HG02798 (cell line): Measurements from ENCODE around the gene RNU2-1.
A peak's percentile ranks its signal among the peaks of the same experiment; 100 is the strongest.
"Not testable (repeated sequence)": the region's sequence is repeated elsewhere in the genome, so short reads cannot be mapped to it uniquely, and the experiment has no call there.

ENCODE experiments used
- ATAC-seq: cut with Tn5 transposase; IDR thresholded peaks from one replicate; pipeline ENCODE4 v1.9.1; 2021; ENCODE audit warnings: mild to moderate bottlenecking; ENCODE audit not compliant: unreplicated experiment, poor library complexity

The RNU2-1 gene

DNA sequence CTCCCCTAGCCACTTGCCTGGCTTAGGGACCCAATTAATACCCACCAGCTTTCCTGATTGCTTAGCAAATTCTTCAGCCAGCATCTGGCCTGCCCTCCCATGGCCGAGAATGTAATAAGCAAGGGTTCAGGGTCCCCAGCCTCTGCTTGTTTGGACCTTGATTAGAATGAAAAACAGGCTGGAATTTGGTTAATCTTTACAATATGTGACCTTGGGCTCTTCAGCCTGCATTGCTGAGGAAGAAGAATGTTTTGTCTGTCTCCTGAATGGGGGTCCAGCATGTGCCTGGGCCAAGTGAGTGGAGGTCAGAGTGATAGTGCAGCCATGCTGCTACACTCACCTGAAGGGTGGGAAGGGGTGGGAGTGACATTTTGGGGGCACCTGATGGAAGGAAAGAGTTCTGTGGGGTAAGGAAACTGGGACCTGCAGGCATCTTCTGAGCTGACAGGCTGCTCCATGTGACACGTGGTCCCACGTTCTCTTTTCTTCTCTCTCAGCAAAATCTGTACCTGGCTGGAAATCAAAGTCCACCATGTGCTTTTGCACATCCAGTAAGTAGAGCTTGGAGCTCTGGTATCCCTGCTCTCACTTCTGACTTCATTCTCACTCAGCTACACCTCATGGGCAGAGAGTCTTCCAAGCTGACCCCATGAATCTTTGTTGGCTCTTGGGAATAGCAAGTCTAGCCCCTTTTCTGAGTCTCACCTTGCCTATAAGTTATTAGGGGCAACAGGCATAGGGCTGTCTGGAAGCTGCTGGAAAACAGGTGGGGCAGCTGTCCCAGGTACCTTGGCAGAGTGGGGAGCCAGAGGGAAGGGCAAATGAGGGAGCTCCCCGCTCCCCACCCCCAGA, 16.8 kb downstream of the RNU2-1 start:
- no peak for ATAC-seq

- ATAC-seq, result no peak
These were observed 17.4 kb downstream of the RNU2-1 start for GRCh38 chr17:43216369-43216761.

DNA sequence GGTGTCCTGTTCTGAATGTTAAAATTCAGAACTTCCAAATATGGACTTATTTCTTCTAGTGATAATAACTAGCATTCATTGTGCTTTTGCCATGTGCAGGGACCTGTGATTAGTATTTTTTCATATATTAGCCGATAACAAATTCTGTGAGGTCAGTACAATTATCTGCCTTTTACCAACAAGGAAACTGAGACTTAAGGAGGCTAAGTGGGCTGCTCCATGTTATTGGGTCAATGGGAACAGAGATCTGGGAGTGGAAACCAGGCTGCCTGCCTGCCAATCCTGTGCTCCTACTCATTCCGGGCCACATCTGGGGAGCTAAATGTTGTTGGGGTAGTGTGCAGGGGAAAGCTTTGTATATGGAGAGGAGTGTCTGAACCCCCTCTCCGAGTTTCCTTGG, 18.4 kb downstream of the RNU2-1 start:
- no peak for ATAC-seq

DNA sequence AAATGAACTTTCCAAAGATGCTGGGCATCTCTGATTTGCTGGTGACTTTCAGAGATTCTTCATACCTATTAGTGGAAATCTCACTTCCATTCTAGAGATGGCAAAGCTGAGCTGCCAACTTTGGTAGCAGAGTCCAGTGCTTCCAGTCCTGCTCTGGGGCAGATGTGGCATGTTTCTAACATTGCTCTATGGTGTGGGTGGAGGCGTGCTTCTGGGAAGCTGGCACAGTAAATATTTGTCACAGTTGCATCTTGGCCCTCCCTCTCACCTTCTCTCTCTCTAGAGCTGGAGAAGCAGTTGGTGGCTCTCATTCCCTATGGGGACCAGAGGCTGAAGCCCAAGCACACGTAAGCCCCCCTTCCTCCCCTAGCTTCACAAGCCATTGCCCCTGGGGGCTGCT, 20.2 kb downstream of the RNU2-1 start:
- no peak for ATAC-seq

DNA sequence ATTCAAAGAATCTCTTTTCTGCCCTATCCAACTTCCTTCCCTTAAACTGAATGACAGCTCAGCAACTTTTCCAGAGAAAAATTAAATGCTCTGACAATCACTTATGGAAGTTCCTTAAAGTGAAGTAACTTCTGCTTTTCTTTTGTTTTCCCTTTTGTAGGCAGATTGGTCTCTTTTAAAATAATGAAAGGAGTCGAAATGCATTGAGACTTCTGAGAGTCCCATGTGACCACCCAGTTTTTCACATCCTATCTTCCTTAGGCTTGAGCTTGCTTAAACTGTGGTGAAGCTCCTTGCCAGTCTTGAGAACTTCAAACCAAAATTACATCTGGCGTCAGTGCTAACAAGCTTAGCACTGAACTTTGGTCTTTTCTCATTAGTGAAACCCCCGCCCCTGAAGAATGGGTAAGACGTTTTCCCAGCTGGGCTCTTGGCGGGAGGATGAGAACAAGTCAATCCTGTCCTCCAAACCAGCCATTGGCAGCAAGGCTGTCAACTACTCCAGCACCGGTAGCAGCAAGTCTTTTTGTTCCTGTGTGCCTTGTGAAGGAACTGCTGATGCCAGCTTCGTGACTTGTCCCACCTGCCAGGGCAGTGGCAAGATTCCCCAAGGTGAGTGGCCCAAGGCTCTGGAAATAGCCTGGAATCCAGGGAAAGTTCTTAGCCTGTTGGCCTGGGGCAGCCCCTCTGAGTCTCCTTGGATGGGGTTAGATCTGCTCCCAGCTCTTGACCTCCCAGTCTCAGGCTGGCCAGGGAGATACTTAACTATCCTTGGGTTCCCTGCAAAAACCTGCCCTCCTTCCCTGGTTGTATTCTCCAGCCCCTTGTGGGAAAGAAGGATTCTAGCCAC, 20.9 kb downstream of the RNU2-1 start:
- no peak for ATAC-seq

DNA sequence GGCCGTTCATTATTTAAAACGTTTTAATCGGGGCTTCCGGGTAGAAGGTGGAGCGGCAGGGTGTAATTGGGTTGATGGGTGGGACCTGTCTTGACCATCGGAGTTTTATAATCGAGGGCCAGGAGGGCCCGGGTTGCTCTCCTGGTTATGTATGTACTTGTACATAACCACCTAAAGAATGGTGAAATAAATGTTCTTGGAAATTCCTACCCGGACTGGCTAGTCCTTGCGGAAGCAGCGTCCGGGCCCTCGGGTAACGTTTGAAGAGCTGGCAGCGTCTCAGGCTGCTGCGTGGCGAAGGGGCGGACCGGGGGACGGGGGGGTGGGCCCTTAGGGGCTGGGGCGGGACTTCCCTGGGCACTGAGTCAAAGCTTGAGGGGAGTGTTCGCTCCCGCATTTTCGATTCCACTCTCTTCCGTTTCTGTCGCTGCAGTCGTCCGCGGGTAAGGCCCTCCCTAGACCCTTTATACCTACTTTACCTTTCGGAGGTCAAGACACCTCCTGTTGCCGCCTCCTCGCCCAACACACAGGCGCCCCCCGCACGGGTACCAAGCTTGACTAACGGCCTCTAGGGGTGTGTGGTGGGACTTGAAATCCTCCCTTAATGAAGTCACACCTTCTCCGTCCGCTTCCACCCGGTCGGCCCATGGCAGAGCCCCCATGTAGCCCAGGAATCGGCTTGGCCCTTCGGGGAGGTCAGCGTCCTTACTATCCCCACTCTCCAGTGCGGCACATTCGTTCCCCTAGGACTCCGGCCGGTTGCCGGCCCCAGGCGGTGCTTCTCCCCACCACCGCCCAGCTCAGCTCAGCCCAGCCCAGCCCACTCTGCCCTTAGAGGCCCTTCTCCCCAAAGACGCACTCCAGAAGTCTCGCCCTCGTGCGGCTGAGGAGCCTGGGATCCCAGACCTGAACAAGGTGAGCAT, 22.0 kb downstream of the RNU2-1 start, which contains the start of gene TMEM106A:
TMEM106A (plus strand) TSS at position 396 of the 923 bp plus-strand sequence. CDS start 1,167 bp downstream, outside the sequence.
- peak; percentile 77 for ATAC-seq

DNA sequence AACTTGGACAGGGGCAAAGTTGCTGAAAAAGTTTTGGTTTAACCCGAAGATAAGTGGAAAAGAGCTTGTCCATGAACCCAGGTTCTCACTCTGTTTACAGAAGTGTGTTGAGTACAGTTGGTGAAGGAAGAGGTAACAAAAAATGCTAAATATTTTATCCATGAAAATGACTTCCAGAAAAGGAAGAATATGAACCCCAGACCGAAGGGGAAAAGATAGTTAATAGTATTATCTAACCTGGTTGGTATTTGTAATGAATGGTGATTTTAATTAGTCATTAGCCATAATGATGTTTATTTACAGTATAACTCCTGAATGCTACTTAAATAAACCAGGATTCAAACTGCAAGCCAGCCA, 22.7 kb downstream of the RNU2-1 start:
- ATAC-seq, result no peak

DNA sequence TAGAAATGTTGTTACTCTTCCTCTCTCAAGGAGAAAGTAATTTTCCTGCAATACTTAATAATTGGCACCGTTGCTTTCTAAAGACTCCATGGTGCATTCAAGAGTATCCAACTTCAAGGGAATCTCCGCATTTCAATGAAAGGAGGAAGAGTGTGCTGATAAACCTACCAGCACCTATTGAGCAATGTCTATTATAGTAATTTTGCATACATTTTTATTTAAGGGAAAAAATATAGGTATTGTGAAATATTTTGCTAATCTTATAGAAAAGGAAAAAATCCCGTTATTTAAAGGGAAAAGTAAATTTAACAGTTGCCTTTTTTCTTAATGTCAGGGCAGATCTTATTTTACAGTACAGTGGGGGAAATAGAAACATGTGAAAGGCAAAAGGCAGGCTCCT, 23.2 kb downstream of the RNU2-1 start:
- ATAC-seq, result no peak

- ATAC-seq, result not testable (repeated sequence)
These were observed 30.8 kb downstream of the RNU2-1 start for GRCh38 chr17:43203013-43203412.

DNA sequence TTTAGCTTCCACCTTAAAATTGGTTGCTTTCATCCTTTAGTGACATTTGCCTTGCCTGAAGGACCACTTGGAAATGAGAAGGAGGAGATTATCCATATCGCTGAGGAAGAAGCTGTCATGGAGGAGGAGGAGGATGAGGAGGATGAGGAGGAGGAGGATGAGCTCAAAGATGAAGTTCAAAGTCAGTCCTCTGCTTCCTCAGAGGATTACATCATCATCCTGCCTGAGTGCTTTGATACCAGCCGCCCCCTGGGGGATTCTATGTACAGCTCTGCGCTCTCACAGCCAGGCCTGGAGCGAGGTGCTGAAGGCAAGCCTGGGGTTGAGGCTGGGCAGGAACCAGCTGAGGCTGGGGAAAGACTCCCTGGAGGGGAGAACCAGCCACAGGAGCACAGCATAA, 33.6 kb downstream of the RNU2-1 start:
- no peak for ATAC-seq

DNA sequence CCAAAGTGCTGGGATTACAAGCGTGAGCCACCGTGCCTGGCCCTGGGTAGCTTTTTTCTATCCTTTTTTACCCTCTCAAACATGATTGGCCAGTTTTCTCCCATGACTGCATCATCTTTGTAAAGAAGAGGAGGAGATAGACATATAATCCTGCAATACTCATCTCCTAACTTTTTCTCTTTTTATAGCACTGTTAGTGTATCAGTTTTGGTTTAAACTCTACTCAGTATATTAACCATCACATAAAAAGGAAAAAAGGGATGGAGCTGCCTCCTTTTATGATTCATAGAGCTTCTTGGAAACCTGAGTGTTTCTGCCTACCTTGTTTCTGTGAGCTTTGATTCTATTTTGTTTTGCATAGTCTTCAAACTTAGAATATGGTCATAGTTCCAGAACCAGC, 34.1 kb downstream of the RNU2-1 start:
- no peak for ATAC-seq

GRCh38 chr17:43193251-43193650, 40.5 kb downstream of the RNU2-1 start:
- ATAC-seq, result no peak

DNA sequence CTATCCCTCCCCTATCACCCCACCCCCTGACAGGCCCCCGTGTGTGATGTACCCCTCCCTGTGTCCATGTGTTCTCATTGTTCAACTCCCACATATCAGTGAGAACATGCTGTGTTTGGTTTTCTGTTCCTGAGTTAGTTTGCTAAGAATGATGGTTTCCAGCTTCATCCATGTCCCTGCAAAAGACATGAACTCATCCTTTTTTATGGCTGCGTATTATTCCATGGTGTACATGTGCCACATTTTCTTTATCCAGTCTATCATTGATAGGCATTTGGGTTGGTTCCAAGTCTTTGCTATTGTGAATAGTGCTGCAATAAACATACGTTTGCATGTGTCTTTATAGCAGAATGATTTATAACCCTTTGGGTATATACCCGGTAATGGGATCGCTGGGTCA, 47.1 kb downstream of the RNU2-1 start:
- not testable (repeated sequence) for ATAC-seq

- no peak for ATAC-seq
These were observed 49.9 kb downstream of the RNU2-1 start for GRCh38 chr17:43183921-43184320.
